GM12878 (cell line): ENCODE measurements around the gene SOS1. TPM values are rescaled to one million over a fixed set of nuclear protein-coding genes. Genes with fewer than 3 reads are reported as not detected.

Experiments
- ATAC-seq: fragments of 200-7000 bp; cut with Tn5 transposase; 3 replicates; pipeline ENCODE4 v1.9.1; 2020; ENCODE audit warnings: mild to moderate bottlenecking, moderate library complexity
- BruUV-seq: library from RNA; stranded (reverse); fragments of 400-500 nt; replicated peaks from 2 replicates; lab custom pipeline; 2021; lab: Mats Ljungman, UMichigan
- CTCF ChIA-PET: fragments of 300-600 bp; sonication (Branson Sonifier 250); formaldehyde crosslinking; extraction: SDS; loops from one replicate; lab custom pipeline; 2021; ENCODE audit warnings: inconsistent platforms; lab: Yijun Ruan, JAX
- POLR2A ChIA-PET: fragments of 350-600 bp; formaldehyde crosslinking; extraction: SDS; loops from one replicate; lab custom pipeline; 2021; ENCODE audit warnings: inconsistent platforms; lab: Charles Lee
- RAD21 ChIA-PET: fragments of 300-600 bp; sonication (Branson Sonifier 250); formaldehyde crosslinking; loops from one replicate; lab custom pipeline; 2023; ENCODE audit warnings: antibody characterized with exemption; ENCODE audit not compliant: unreplicated experiment; lab: Charles Lee
- SMC1A ChIA-PET: fragments of 300-600 bp; sonication (Branson Sonifier 250); formaldehyde crosslinking; loops from one replicate; lab custom pipeline; 2023; ENCODE audit not compliant: unreplicated experiment, uncharacterized antibody; lab: Charles Lee
- DNase-seq: peaks from one replicate; pipeline ENCODE4 v3.0.0-alpha.2; 2011; ENCODE audit warnings: low read depth, low spot score
- FAIRE-seq: peaks from 3 replicates; lab custom pipeline; 2011; peaks lifted over from hg19 to GRCh38; lab: Jason Lieb, UNC
- H2AFZ ChIP-seq: 2 replicates; pipeline ENCODE4 v1.6.0; 2011; ENCODE audit warnings: low read depth, low read length, control low read depth; ENCODE audit not compliant: control insufficient read depth
- H3K27ac ChIP-seq: 2 replicates; pipeline ENCODE4 v1.5.1; 2011; ENCODE audit warnings: control low read depth; ENCODE audit not compliant: control insufficient read depth, insufficient read depth
- H3K27me3 ChIP-seq, 2 experiments: replicated peaks in 1 of 2; 2 replicates each; pipeline versions ENCODE4 v1.6.0 to v1.6.1; 2011; ENCODE audit warnings: low read length in 1 of 2; ENCODE audit not compliant: control insufficient read depth in 2 of 2, insufficient read depth in 2 of 2
- H3K36me3 ChIP-seq, 2 experiments: 2 replicates each; pipeline ENCODE4 v1.5.1; 2011; ENCODE audit warnings: low read length in 1 of 2; ENCODE audit not compliant: control insufficient read depth in 2 of 2, insufficient read depth in 2 of 2
- H3K4me1 ChIP-seq: 2 replicates; pipeline ENCODE4 v1.6.1; 2011; ENCODE audit warnings: mild to moderate bottlenecking, low read length, moderate library complexity, mixed read lengths; ENCODE audit not compliant: control insufficient read depth, insufficient read depth
- H3K4me2 ChIP-seq: 2 replicates; pipeline ENCODE4 v1.6.0; 2011; ENCODE audit warnings: control low read depth; ENCODE audit not compliant: control insufficient read depth, insufficient read depth
- H3K4me3 ChIP-seq: fragments of 200-600 bp; sonication (generic); 2 replicates; pipeline ENCODE4 v1.5.1; 2016
- H3K79me2 ChIP-seq: 2 replicates; pipeline ENCODE4 v1.6.0; 2011; ENCODE audit warnings: low read length; ENCODE audit not compliant: control insufficient read depth, insufficient read depth
- H3K9ac ChIP-seq: 2 replicates; pipeline ENCODE4 v1.8.0; 2011; ENCODE audit warnings: low read length, control low read depth, mixed read lengths; ENCODE audit not compliant: control insufficient read depth, insufficient read depth
- H3K9me3 ChIP-seq: replicated peaks from 3 replicates; pipeline ENCODE4 v1.5.1; 2011; ENCODE audit warnings: mild to moderate bottlenecking, low read length; ENCODE audit not compliant: control insufficient read depth, insufficient read depth
- H4K20me1 ChIP-seq: 2 replicates; pipeline ENCODE4 v1.6.0; 2011; ENCODE audit not compliant: control insufficient read depth, insufficient read depth
- CHD1 ChIP-seq: IDR thresholded peaks from 2 replicates; pipeline ENCODE4 v1.6.1; 2012; ENCODE audit warnings: low read depth, low read length, improper control_type of control experiment
- MXI1 ChIP-seq: fragments of 150-350 bp; IDR thresholded peaks from 2 replicates; pipeline ENCODE4 v1.6.1; 2011; ENCODE audit warnings: low read depth, mild to moderate bottlenecking, inconsistent platforms, low read length, improper control_type of control experiment
- RFX5 ChIP-seq: IDR thresholded peaks from 2 replicates; pipeline ENCODE4 v1.6.1; 2011; ENCODE audit warnings: low read depth, low read length, improper control_type of control experiment
- SMAD1 ChIP-seq: fragments of 450-650 bp; IDR thresholded peaks from 2 replicates; pipeline ENCODE4 v1.6.1; 2018; ENCODE audit warnings: mild to moderate bottlenecking, low read depth; ENCODE audit not compliant: partially characterized antibody
- WGBS: methylation state at CpG from one replicate; pipeline ENCODE4 v1.1.6; 2016; ENCODE audit warnings: low lambda C conversion rate; ENCODE audit not compliant: insufficient replicate concordance, insufficient coverage; ENCODE audit errors: missing lambda C conversion rate; 5-methylcytosine and 5-hydroxymethylcytosine counted together
- in situ Hi-C: fragments of 300-500 bp; cut with MboI; formaldehyde crosslinking; loops from 9 replicates; pipeline ENCODE4 v1.14.3; 2018; ENCODE audit warnings: mixed read lengths
- intact Hi-C: fragments of 100-400 bp; cut with micrococcal nuclease; formaldehyde crosslinking; loops from one replicate; pipeline ENCODE4 v1.14.2; 2022; ENCODE audit not compliant: unreplicated experiment
- polyA plus RNA-seq, 11 experiments: library from polyadenylated mRNA; depleted of rRNA in 4 of 11; unstranded in 6 of 11; stranded (reverse) in 5 of 11; fragments of >200 nt; fragmentation: Nextera tagmentation in 4 of 11; fragmentation: Illumina TruSeq in 1 of 11; extraction: Ambion mirVana in 4 of 11; extraction: Trizol in 1 of 11; gene quantifications; 1 replicate in 1 of 11; 2 replicates in 10 of 11; pipeline versions ENCODE4 v1.2.1 to v1.2.3, GENCODE V29; 2011 to 2016; ENCODE audit warnings: inconsistent platforms in 2 of 11, missing spikeins in 2 of 11, low read depth in 1 of 11
- total RNA-seq, 4 experiments: library from RNA; depleted of rRNA in 3 of 4; stranded (reverse); fragments of >200 nt in 3 of 4; fragmentation: Illumina TruSeq in 1 of 4; extraction: Trizol in 1 of 4; gene quantifications; 2 replicates each; pipeline versions ENCODE4 v1.2.1 to v1.2.3, GENCODE V29; 2013 to 2021
- TF ChIP-seq, protein P1 (sequence below): fragments of 450-650 bp; formaldehyde crosslinking; IDR thresholded peaks from 2 replicates; pipeline ENCODE4 v1.4.0; 2020; ENCODE audit warnings: mild to moderate bottlenecking, moderate library complexity
- TF ChIP-seq, protein P2 (sequence below): fragments of 450-650 bp; IDR thresholded peaks from 2 replicates; pipeline ENCODE4 v1.6.1; 2016; ENCODE audit warnings: mild to moderate bottlenecking

The SOS1 gene
- total and polyA plus RNA-seq, 10 of the 15 experiments (the other 5 are each of a cell fraction or from before 2014, with no cell fraction given): 2.1 to 24.1 (median 8.5) TPM

DNA sequence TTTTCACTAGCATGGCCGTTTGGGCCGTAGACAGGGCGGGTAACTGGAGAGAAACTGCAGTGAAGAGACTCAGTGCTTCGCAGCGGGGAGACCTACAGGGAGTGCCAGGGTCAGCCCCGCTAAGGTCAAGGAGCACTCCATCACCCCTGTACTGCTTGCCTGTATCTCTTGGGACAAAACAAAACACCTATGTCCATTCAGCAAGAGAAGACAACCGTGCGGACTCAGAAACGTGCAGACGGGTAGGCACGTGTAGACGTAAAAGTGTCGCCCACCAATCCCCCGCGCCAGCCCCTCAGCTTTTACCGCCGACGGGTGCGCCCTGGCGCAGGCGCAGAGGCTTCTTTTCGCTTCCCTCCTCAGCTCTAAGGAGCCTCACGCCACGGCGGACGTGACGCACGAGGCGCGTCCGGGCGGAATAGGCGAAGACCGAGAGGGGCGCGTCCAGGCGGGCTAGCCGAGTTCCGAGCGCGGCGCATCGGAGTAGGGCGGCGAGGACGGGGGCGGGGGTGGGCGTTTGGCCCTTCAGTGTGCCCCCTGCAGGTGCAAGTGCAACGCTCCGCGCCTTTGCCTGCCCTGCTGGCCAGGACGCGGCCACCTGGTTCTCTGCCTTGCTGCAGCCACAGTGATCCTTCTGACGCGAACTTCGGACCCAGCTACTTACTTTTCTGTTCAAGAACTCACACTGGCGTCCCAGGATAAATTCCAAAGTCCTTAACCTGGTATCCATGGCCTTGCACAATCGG lies 3.3 kb upstream of the SOS1 start (continued):
- TF ChIP-seq, protein P1, sequence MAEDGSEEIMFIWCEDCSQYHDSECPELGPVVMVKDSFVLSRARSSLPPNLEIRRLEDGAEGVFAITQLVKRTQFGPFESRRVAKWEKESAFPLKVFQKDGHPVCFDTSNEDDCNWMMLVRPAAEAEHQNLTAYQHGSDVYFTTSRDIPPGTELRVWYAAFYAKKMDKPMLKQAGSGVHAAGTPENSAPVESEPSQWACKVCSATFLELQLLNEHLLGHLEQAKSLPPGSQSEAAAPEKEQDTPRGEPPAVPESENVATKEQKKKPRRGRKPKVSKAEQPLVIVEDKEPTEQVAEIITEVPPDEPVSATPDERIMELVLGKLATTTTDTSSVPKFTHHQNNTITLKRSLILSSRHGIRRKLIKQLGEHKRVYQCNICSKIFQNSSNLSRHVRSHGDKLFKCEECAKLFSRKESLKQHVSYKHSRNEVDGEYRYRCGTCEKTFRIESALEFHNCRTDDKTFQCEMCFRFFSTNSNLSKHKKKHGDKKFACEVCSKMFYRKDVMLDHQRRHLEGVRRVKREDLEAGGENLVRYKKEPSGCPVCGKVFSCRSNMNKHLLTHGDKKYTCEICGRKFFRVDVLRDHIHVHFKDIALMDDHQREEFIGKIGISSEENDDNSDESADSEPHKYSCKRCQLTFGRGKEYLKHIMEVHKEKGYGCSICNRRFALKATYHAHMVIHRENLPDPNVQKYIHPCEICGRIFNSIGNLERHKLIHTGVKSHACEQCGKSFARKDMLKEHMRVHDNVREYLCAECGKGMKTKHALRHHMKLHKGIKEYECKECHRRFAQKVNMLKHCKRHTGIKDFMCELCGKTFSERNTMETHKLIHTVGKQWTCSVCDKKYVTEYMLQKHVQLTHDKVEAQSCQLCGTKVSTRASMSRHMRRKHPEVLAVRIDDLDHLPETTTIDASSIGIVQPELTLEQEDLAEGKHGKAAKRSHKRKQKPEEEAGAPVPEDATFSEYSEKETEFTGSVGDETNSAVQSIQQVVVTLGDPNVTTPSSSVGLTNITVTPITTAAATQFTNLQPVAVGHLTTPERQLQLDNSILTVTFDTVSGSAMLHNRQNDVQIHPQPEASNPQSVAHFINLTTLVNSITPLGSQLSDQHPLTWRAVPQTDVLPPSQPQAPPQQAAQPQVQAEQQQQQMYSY: no peak
- no peak for TF ChIP-seq CHD1
- TF ChIP-seq, all 136 proteins: peak for 62

DNA sequence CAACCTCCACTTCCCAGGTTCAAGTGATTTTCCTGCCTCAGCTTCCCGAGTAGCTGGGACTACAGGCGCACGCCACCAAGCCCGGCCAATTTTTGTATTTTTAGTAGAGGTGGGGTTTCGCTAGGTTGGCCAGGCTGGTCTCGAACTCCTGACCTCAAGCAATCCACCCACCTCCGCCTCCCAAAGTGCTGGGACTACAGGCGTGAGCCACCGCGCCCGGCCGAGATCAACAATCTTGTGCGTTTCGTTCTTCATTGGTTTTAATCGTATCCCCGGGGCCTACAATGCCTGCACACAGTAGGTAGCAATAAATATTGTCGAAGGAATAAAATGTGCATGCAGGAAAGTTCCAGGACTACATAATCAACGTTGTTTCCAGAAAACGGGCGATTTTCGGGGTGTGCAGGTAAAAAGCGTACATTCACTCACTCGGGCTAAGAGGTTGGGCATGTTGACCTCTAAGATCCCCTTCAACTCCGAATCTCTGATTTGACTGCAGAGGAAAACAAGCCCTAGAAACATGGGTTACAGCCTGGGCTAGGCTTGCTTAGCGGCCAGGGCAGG lies 2.7 kb upstream of the SOS1 start:
- CTCF ChIA-PET: interaction anchor here (1.0 to 2.8 kb wide), 8 partner anchors 10 to 254 kb away, joined by 4 to 23 read pairs (median 6); no protein-coding TSS in a partner anchor
- DNase-seq: no peak
- SMC1A ChIA-PET: interaction anchor here (0.6 to 3.0 kb wide), 5 partner anchors 12 to 104 kb away, joined by 3 to 15 read pairs (median 13); no protein-coding TSS in a partner anchor
- Histone ChIP-seq H3K9ac (peak overlapping the region; percentile 69), H3K36me3 (no peaks in the 10 kb centered on the region), H3K27ac (peak overlapping the region; percentile 78), H3K4me1 (peaks cover 9% of the 10 kb centered on the region), H3K4me2 (peak overlapping the region; percentile 94), H3K4me3 (peak overlapping the region; percentile 78), H3K27me3 (no peaks in the 10 kb centered on the region), H4K20me1 (no peaks in the 10 kb centered on the region), H2AFZ (peak overlapping the region; percentile 93), H3K79me2 (peaks cover 25% of the 10 kb centered on the region), H3K9me3 (no peaks in the 10 kb centered on the region)
- FAIRE-seq: no peak
- TF ChIP-seq RFX5: no peak
- TF ChIP-seq MXI1: no peak
- TF ChIP-seq, protein P2, sequence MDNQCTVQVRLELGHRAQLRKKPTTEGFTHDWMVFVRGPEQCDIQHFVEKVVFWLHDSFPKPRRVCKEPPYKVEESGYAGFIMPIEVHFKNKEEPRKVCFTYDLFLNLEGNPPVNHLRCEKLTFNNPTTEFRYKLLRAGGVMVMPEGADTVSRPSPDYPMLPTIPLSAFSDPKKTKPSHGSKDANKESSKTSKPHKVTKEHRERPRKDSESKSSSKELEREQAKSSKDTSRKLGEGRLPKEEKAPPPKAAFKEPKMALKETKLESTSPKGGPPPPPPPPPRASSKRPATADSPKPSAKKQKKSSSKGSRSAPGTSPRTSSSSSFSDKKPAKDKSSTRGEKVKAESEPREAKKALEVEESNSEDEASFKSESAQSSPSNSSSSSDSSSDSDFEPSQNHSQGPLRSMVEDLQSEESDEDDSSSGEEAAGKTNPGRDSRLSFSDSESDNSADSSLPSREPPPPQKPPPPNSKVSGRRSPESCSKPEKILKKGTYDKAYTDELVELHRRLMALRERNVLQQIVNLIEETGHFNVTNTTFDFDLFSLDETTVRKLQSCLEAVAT: peak; percentile 80
- no peak for TF ChIP-seq SMAD1
- no peak for ATAC-seq
- 79% methylated on average over 25 of the region's 25 CpGs for WGBS
- POLR2A ChIA-PET: interaction anchor here (1.2 to 2.1 kb wide), 3 partner anchors 27 to 372 kb away, joined by 3 to 10 read pairs (median 4); partner anchors contain the start of gene SRSF7
- TSS peak; percentile 54 for BruUV-seq
- RAD21 ChIA-PET: interaction anchor here (1.2 to 2.4 kb wide), 4 partner anchors 19 to 141 kb away, joined by 3 to 7 read pairs (median 6); no protein-coding TSS in a partner anchor
- in situ Hi-C loops: no loop called here
- intact Hi-C loops: loop anchor here (10.0 kb wide), 1 partner anchor 509 kb away; no protein-coding TSS in a partner anchor
